GM12878 (cell line): Measurements from ENCODE around the gene ITM2C. TPM values are rescaled to one million over a fixed set of nuclear protein-coding genes. Genes with fewer than 3 reads are reported as not detected.

ENCODE experiments used
- BACH1 ChIP-seq: fragments of 450-650 bp; IDR thresholded peaks from 2 replicates; pipeline ENCODE4 v1.6.1; 2017; ENCODE audit warnings: mild to moderate bottlenecking, borderline replicate concordance
- BCL11A ChIP-seq: IDR thresholded peaks from 2 replicates; pipeline ENCODE4 v1.6.1; 2011; ENCODE audit warnings: low read depth, low read length
- BCL3 ChIP-seq: IDR thresholded peaks from 2 replicates; pipeline ENCODE4 v1.6.1; 2011; ENCODE audit warnings: borderline replicate concordance, low read depth, mild to moderate bottlenecking, moderate library complexity, low read length; ENCODE audit not compliant: insufficient read depth, poor library complexity, severe bottlenecking
- CBX3 ChIP-seq: fragments of 200-600 bp; sonication (generic); IDR thresholded peaks from 2 replicates; pipeline ENCODE4 v1.6.1; 2016; ENCODE audit warnings: low read depth, borderline replicate concordance
- CBX5 ChIP-seq: sonication (generic); IDR thresholded peaks from 2 replicates; pipeline ENCODE4 v1.6.1; 2016; ENCODE audit warnings: low read depth, moderate library complexity, mild to moderate bottlenecking, inconsistent platforms
- CEBPZ ChIP-seq: fragments of 150-350 bp; IDR thresholded peaks from 2 replicates; pipeline ENCODE4 v1.6.1; 2016; ENCODE audit warnings: low read depth, low read length
- CHD1 ChIP-seq: IDR thresholded peaks from 2 replicates; pipeline ENCODE4 v1.6.1; 2012; ENCODE audit warnings: low read depth, low read length, improper control_type of control experiment
- IRF4 ChIP-seq: IDR thresholded peaks from 2 replicates; pipeline ENCODE4 v1.6.1; 2011; ENCODE audit warnings: low read depth, low read length
- NBN ChIP-seq: fragments of 450-650 bp; IDR thresholded peaks from 2 replicates; pipeline ENCODE4 v1.6.1; 2016
- POLR2AphosphoS5 ChIP-seq: IDR thresholded peaks from 2 replicates; pipeline ENCODE4 v1.6.1; 2011; ENCODE audit warnings: mild to moderate bottlenecking, low read length, inconsistent platforms
- PRDM15 ChIP-seq: fragments of 450-650 bp; formaldehyde crosslinking; IDR thresholded peaks from 2 replicates; pipeline ENCODE4 v1.4.0; 2020; ENCODE audit warnings: mild to moderate bottlenecking, moderate library complexity
- SMARCA5 ChIP-seq: fragments of 450-650 bp; IDR thresholded peaks from 2 replicates; pipeline ENCODE4 v1.6.1; 2017; ENCODE audit warnings: mild to moderate bottlenecking
- SPI1 ChIP-seq: IDR thresholded peaks from 2 replicates; pipeline ENCODE4 v1.6.1; 2011; ENCODE audit warnings: low read depth, mild to moderate bottlenecking, low read length, moderate library complexity, borderline replicate concordance; ENCODE audit not compliant: insufficient read depth
- STAT1 ChIP-seq: fragments of 450-650 bp; conservative IDR thresholded peaks from 2 replicates; pipeline ENCODE4 v1.6.1; 2014; ENCODE audit warnings: antibody characterized with exemption, mild to moderate bottlenecking
- TCF3 ChIP-seq: IDR thresholded peaks from 2 replicates; pipeline ENCODE4 v1.6.1; 2012; ENCODE audit warnings: low read depth, mild to moderate bottlenecking, low read length, borderline replicate concordance; ENCODE audit not compliant: insufficient read depth
- YY1 ChIP-seq: IDR thresholded peaks from 2 replicates; pipeline ENCODE4 v1.6.1; 2011; ENCODE audit warnings: low read depth, mild to moderate bottlenecking, low read length
- ZNF592 ChIP-seq: fragments of 450-650 bp; IDR thresholded peaks from 2 replicates; pipeline ENCODE4 v1.6.1; 2017; ENCODE audit warnings: mild to moderate bottlenecking, moderate library complexity
- ZSCAN29 ChIP-seq: fragments of 450-650 bp; IDR thresholded peaks from 2 replicates; pipeline ENCODE4 v1.6.1; 2017; ENCODE audit warnings: mild to moderate bottlenecking, moderate library complexity
- polyA plus RNA-seq, 11 experiments: library from polyadenylated mRNA; depleted of rRNA in 4 of 11; unstranded in 6 of 11; stranded (reverse) in 5 of 11; fragments of >200 nt; fragmentation: Nextera tagmentation in 4 of 11; fragmentation: Illumina TruSeq in 1 of 11; extraction: Ambion mirVana in 4 of 11; extraction: Trizol in 1 of 11; gene quantifications; 1 replicate in 1 of 11; 2 replicates in 10 of 11; pipeline versions ENCODE4 v1.2.1 to v1.2.3, GENCODE V29; 2011 to 2016; ENCODE audit warnings: inconsistent platforms in 2 of 11, missing spikeins in 2 of 11, low read depth in 1 of 11
- total RNA-seq, 4 experiments: library from RNA; depleted of rRNA in 3 of 4; stranded (reverse); fragments of >200 nt in 3 of 4; fragmentation: Illumina TruSeq in 1 of 4; extraction: Trizol in 1 of 4; gene quantifications; 2 replicates each; pipeline versions ENCODE4 v1.2.1 to v1.2.3, GENCODE V29; 2013 to 2021

The ITM2C gene
- total and polyA plus RNA-seq, 10 of the 15 experiments (the other 5 are each of a cell fraction or from before 2014, with no cell fraction given) = 5.4 to 195 (median 149) TPM

GRCh38 chr2:230913406-230914143 lies 48.8 kb downstream of the ITM2C start (continued):
- TF ChIP-seq ZNF592 (no peak), SPI1 (no peak), IRF4 (no peak), BCL11A (no peak), CBX3 (no peak), ZSCAN29 (no peak), STAT1 (no peak), CEBPZ (no peak), CHD1 (no peak), YY1 (peak; percentile 49), NBN (no peak), TCF3 (no peak), BACH1 (no peak), CBX5 (no peak), SMARCA5 (peak; percentile 37; the same call in 1 of the 2 replicates), BCL3 (no peak), POLR2AphosphoS5 (no peak), PRDM15 (no peak)
